CD14-positive monocyte (primary cell): ENCODE measurements around the gene C16orf54. TPM values are rescaled to one million over a fixed set of nuclear protein-coding genes. Genes with fewer than 3 reads are reported as not detected.
"Not testable (repeated sequence)": the region's sequence is repeated elsewhere in the genome, so short reads cannot be mapped to it uniquely, and the experiment has no call there.

Source experiments
- DNase-seq, 3 donors: peaks; one replicate each; pipeline ENCODE4 v3.0.0-alpha.2; 2011 to 2022
- H2AFZ ChIP-seq: 2 replicates; pipeline ENCODE4 v1.6.0; 2012; ENCODE audit warnings: mild to moderate bottlenecking, low read depth, low read length, inconsistent platforms; ENCODE audit not compliant: insufficient read depth, poor library complexity, severe bottlenecking
- H3K27ac ChIP-seq, 2 donors: 1 replicate in 1 of 2; 2 replicates in 1 of 2; pipeline ENCODE4 v1.5.1; 2012 to 2013; ENCODE audit warnings: low read length in 2 of 2, control low read depth in 1 of 2, inconsistent platforms in 1 of 2, low read depth in 1 of 2, mild to moderate bottlenecking in 1 of 2
- H3K27me3 ChIP-seq, 2 donors: one replicate each; pipeline versions ENCODE4 v1.6.0 to v1.6.1; 2011 to 2013; ENCODE audit warnings: low read length in 2 of 2; ENCODE audit not compliant: control insufficient read depth in 2 of 2, insufficient read depth in 2 of 2
- H3K36me3 ChIP-seq, 2 donors: replicated peaks in 1 of 2; 1 replicate in 1 of 2; 2 replicates in 1 of 2; pipeline versions ENCODE4 v1.5.1 to v1.6.1; 2012 to 2013; ENCODE audit warnings: low read length in 2 of 2, control low read depth in 1 of 2, inconsistent platforms in 1 of 2, mild to moderate bottlenecking in 1 of 2; ENCODE audit not compliant: insufficient read depth in 2 of 2, control insufficient read depth in 1 of 2
- H3K4me1 ChIP-seq, 2 donors: 1 replicate in 1 of 2; 2 replicates in 1 of 2; pipeline versions ENCODE4 v1.5.1 to v1.6.1; 2012 to 2013; ENCODE audit warnings: low read length in 2 of 2, control low read depth in 1 of 2, inconsistent platforms in 1 of 2, mild to moderate bottlenecking in 1 of 2, moderate library complexity in 1 of 2; ENCODE audit not compliant: insufficient read depth in 2 of 2, control insufficient read depth in 1 of 2
- H3K4me2 ChIP-seq: replicated peaks from 2 replicates; pipeline ENCODE3; 2012; ENCODE audit warnings: low read length, moderate library complexity, mild to moderate bottlenecking; ENCODE audit not compliant: poor library complexity, severe bottlenecking; ENCODE audit errors: extremely low read depth
- H3K4me3 ChIP-seq, 3 experiments: fragments of 200-600 bp in 1 of 3; sonication (generic) in 1 of 3; replicated peaks in 1 of 3; 1 replicate in 2 of 3; 2 replicates in 1 of 3; pipeline ENCODE4 v1.5.1; 2011 to 2013; ENCODE audit warnings: low read length in 3 of 3, mild to moderate bottlenecking in 3 of 3, control low read depth in 2 of 3, low read depth in 2 of 3, inconsistent platforms in 1 of 3, moderate library complexity in 1 of 3
- H3K79me2 ChIP-seq: 2 replicates; pipeline ENCODE4 v1.6.0; 2012; ENCODE audit warnings: mild to moderate bottlenecking, control low read depth, inconsistent platforms, low read length, moderate library complexity; ENCODE audit not compliant: insufficient read depth
- H3K9ac ChIP-seq: 2 replicates; pipeline ENCODE4 v1.6.0; 2017; ENCODE audit warnings: low read length, mild to moderate bottlenecking; ENCODE audit not compliant: insufficient read depth, poor library complexity, severe bottlenecking
- H3K9me3 ChIP-seq, 2 donors: replicated peaks in 1 of 2; 1 replicate in 1 of 2; 2 replicates in 1 of 2; pipeline versions ENCODE4 v1.5.1 to v1.6.1; 2012 to 2013; ENCODE audit warnings: low read length in 2 of 2, control low read depth in 1 of 2; ENCODE audit not compliant: control insufficient read depth in 1 of 2, insufficient read depth in 1 of 2
- H4K20me1 ChIP-seq: 2 replicates; pipeline ENCODE4 v1.6.0; 2012; ENCODE audit warnings: mild to moderate bottlenecking, low read length, control low read depth, moderate library complexity; ENCODE audit not compliant: insufficient read depth
- H3K27ac Mint-ChIP-seq, 7 donors: one replicate each; pipeline ENCODE4 v1.8.0; 2020; ENCODE audit warnings: mild to moderate bottlenecking in 7 of 7, mixed read lengths in 7 of 7, moderate library complexity in 6 of 7, inconsistent platforms in 2 of 7
- H3K27me3 Mint-ChIP-seq, 3 donors: one replicate each; pipeline ENCODE4 v1.8.0; 2021 to 2022; ENCODE audit warnings: low read depth in 3 of 3, mild to moderate bottlenecking in 3 of 3, mixed read lengths in 3 of 3, moderate library complexity in 3 of 3, inconsistent platforms in 1 of 3
- H3K36me3 Mint-ChIP-seq, 2 donors: one replicate each; pipeline ENCODE4 v1.8.0; 2020; ENCODE audit warnings: mixed read lengths in 2 of 2, inconsistent platforms in 1 of 2, mild to moderate bottlenecking in 1 of 2
- H3K4me1 Mint-ChIP-seq: one replicate; pipeline ENCODE4 v1.8.0; 2020; ENCODE audit warnings: mild to moderate bottlenecking, mixed read lengths
- H3K4me3 Mint-ChIP-seq, 2 donors: one replicate each; pipeline ENCODE4 v1.8.0; 2020; ENCODE audit warnings: mild to moderate bottlenecking in 2 of 2, mixed read lengths in 2 of 2, moderate library complexity in 1 of 2
- H3K9me3 Mint-ChIP-seq, 7 donors: one replicate each; pipeline ENCODE4 v1.8.0; 2020 to 2022; ENCODE audit warnings: mixed read lengths in 7 of 7, mild to moderate bottlenecking in 6 of 7, moderate library complexity in 6 of 7, inconsistent platforms in 2 of 7
- CTCF ChIP-seq: fragments of 200-600 bp; IDR thresholded peaks from one replicate; pipeline ENCODE4 v1.8.0; 2022; ENCODE audit warnings: antibody characterized with exemption, mild to moderate bottlenecking
- WGBS: methylation state at CpG from one replicate; pipeline ENCODE4 v1.1.5; 2013; ENCODE audit warnings: missing lambda C conversion rate; ENCODE audit not compliant: insufficient coverage; 5-methylcytosine and 5-hydroxymethylcytosine counted together
- intact Hi-C, 2 donors: fragments of 100-400 bp; cut with micrococcal nuclease; formaldehyde crosslinking; loops; one replicate each; pipeline versions ENCODE4 v1.15.0 to v1.15.1; 2023
- polyA plus RNA-seq, 3 donors: library from polyadenylated mRNA; depleted of rRNA in 1 of 3; unstranded in 2 of 3; stranded (reverse) in 1 of 3; fragments of 300-500 nt in 2 of 3; fragments of >200 nt in 1 of 3; fragmentation: Illumina TruSeq in 2 of 3; gene quantifications; 1 replicate in 2 of 3; 2 replicates in 1 of 3; pipeline ENCODE4 v1.2.3, GENCODE V29; 2012 to 2021

The C16orf54 gene
- polyA plus RNA-seq, 3 donors: 24.6 to 32.0 (median 29.2) TPM

GRCh38 chr16:29761882-29762281 lies 16.1 kb upstream of the C16orf54 start:
- no peak overlapping the region for H3K9ac ChIP-seq
- no peaks in the 10 kb centered on the region for H3K9me3 Mint-ChIP-seq
- no peak overlapping the region for H2AFZ ChIP-seq

GRCh38 chr16:29761280-29761651 lies 15.5 kb upstream of the C16orf54 start:
- H3K36me3 Mint-ChIP-seq, H3K27ac ChIP-seq, H3K4me3 ChIP-seq, H3K27me3 Mint-ChIP-seq, H3K4me1 ChIP-seq, H2AFZ ChIP-seq, H3K4me3 Mint-ChIP-seq, H4K20me1 ChIP-seq, H3K27me3 ChIP-seq, H3K79me2 ChIP-seq, H3K9ac ChIP-seq, H3K4me2 ChIP-seq, H3K27ac Mint-ChIP-seq, H3K9me3 ChIP-seq, H3K9me3 Mint-ChIP-seq, H3K36me3 ChIP-seq, DNase-seq: not testable (repeated sequence)
- H3K4me1 Mint-ChIP-seq: peaks cover 16% of the 10 kb centered on the region
- 90% methylated on average over 2 of the region's 8 CpGs for WGBS
- intact Hi-C loops: loop anchor here in 1 of 2 donors (10.0 kb wide), 1 partner anchor 46 kb away; no protein-coding TSS in a partner anchor

More at GRCh38 chr16:29761882-29762281, 16.1 kb upstream of the C16orf54 start:
- no peak overlapping the region for H3K4me3 Mint-ChIP-seq
- Histone ChIP-seq H4K20me1 (no peaks in the 10 kb centered on the region), H3K27me3 (no peaks in the 10 kb centered on the region), H3K79me2 (no peaks in the 10 kb centered on the region), H3K36me3 (no peaks in the 10 kb centered on the region), H3K4me2 (no peak overlapping the region), H3K4me1 (peaks cover 5 to 9% of the 10 kb centered on the region in 2 donors), H3K4me3 (no peak overlapping the region), H3K27ac (no peak overlapping the region), H3K9me3 (no peaks in the 10 kb centered on the region)
- H3K36me3 Mint-ChIP-seq: no peaks in the 10 kb centered on the region
- 95% methylated on average over 2 of the region's 6 CpGs for WGBS
- intact Hi-C loops: loop anchor here in 1 of 2 donors (10.0 kb wide), 1 partner anchor 47 kb away; no protein-coding TSS in a partner anchor
- no peak for DNase-seq
- peaks cover 16% of the 10 kb centered on the region for H3K4me1 Mint-ChIP-seq
- H3K27ac Mint-ChIP-seq: no peak overlapping the region
- no peak for TF ChIP-seq CTCF
- H3K27me3 Mint-ChIP-seq: peaks cover 0 to 8% (median 0%) of the 10 kb centered on the region in 3 donors
